RWPE2 (cell line): ENCODE results near the gene TEN1.

Experiments used
- ATAC-seq: fragments of 200-7000 bp; cut with Tn5 transposase; 3 replicates; pipeline ENCODE4 v1.9.1; 2021; ENCODE audit warnings: low read depth
- DNase-seq: peaks from one replicate; pipeline ENCODE4 v3.0.0-alpha.2; 2020; ENCODE audit warnings: low spot score
- H3K27ac ChIP-seq: fragments of 450-650 bp; 2 replicates; pipeline ENCODE4 v1.5.1; 2017; ENCODE audit warnings: mild to moderate bottlenecking; ENCODE audit not compliant: poor library complexity, severe bottlenecking
- H3K27me3 ChIP-seq: fragments of 250-450 bp; sonication (Bioruptor Pico); 2 replicates; pipeline ENCODE4 v1.5.1; 2021; ENCODE audit warnings: mild to moderate bottlenecking, moderate library complexity; ENCODE audit not compliant: insufficient read depth, poor library complexity, severe bottlenecking
- H3K36me3 ChIP-seq: fragments of 250-450 bp; sonication (Bioruptor Pico); 2 replicates; pipeline ENCODE4 v1.5.1; 2020; ENCODE audit warnings: low read depth, mild to moderate bottlenecking, moderate library complexity
- H3K4me1 ChIP-seq: fragments of 250-450 bp; sonication (Bioruptor Pico); 2 replicates; pipeline ENCODE4 v1.5.1; 2021; ENCODE audit warnings: mild to moderate bottlenecking, moderate library complexity; ENCODE audit not compliant: insufficient read depth, poor library complexity, severe bottlenecking
- H3K4me3 ChIP-seq: fragments of 250-450 bp; sonication (Bioruptor Pico); 2 replicates; pipeline ENCODE4 v1.5.1; 2021; ENCODE audit warnings: mild to moderate bottlenecking, moderate library complexity; ENCODE audit not compliant: severe bottlenecking
- H3K9me3 ChIP-seq: fragments of 250-450 bp; sonication (Bioruptor Pico); 2 replicates; pipeline ENCODE4 v1.5.1; 2021; ENCODE audit warnings: mild to moderate bottlenecking, moderate library complexity; ENCODE audit not compliant: severe bottlenecking
- TF ChIP-seq, protein P1 (sequence below): fragments of 450-650 bp; IDR thresholded peaks from one replicate; pipeline ENCODE4 v1.5.1; 2017; ENCODE audit warnings: mild to moderate bottlenecking, moderate library complexity; ENCODE audit not compliant: poor library complexity, severe bottlenecking

The TEN1 gene

DNA sequence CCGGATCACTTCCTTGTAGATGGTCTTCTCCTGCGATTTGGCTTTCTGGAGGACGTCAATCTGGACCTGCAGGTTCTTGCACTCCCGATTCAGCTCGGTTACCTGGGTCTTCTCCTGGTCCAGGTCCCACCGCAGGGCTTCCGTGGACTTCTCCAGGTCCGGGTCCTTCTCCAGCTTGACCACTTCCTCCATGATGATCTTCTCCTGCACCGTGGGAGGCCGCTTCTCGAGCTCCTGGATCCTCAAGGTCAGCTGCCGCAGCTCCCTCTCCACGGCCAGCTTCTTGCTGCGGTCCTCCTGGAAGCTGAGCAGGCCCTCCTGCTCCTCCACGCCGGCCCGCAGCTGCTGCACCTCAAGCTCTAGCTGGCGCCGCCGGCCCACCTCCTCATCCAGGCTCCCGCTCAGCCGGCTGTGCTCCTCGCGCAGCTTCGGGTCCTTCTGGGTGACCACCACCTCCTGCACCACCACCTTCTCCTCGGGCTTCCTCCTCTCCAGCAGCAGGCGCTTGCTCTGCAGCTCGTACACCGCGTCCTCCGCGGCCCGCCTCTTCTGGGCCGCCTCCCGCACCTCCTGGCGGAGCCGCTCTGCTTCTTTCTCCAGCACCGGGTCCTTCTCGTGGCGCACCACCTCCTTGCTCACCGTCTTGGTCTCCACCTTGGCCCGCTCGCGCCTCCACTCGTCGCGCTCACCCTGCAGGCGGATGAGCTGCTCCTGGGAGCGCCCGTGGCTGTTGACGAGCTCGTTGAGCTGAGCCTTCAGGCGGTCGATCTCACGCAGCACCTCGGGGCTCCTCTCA, 29.8 kb downstream of the TEN1 start:
- no peak overlapping the region for H3K4me3 ChIP-seq
- no peaks in the 10 kb centered on the region for H3K4me1 ChIP-seq
- H3K9me3 ChIP-seq: no peaks in the 10 kb centered on the region
- DNase-seq (peak; percentile 64), ATAC-seq (no peak)
- no peaks in the 10 kb centered on the region for H3K27me3 ChIP-seq
- no peak overlapping the region for H3K27ac ChIP-seq
- TF ChIP-seq, protein P1, sequence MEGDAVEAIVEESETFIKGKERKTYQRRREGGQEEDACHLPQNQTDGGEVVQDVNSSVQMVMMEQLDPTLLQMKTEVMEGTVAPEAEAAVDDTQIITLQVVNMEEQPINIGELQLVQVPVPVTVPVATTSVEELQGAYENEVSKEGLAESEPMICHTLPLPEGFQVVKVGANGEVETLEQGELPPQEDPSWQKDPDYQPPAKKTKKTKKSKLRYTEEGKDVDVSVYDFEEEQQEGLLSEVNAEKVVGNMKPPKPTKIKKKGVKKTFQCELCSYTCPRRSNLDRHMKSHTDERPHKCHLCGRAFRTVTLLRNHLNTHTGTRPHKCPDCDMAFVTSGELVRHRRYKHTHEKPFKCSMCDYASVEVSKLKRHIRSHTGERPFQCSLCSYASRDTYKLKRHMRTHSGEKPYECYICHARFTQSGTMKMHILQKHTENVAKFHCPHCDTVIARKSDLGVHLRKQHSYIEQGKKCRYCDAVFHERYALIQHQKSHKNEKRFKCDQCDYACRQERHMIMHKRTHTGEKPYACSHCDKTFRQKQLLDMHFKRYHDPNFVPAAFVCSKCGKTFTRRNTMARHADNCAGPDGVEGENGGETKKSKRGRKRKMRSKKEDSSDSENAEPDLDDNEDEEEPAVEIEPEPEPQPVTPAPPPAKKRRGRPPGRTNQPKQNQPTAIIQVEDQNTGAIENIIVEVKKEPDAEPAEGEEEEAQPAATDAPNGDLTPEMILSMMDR: no peak
- H3K36me3 ChIP-seq: peaks cover 9% of the 10 kb centered on the region

DNA sequence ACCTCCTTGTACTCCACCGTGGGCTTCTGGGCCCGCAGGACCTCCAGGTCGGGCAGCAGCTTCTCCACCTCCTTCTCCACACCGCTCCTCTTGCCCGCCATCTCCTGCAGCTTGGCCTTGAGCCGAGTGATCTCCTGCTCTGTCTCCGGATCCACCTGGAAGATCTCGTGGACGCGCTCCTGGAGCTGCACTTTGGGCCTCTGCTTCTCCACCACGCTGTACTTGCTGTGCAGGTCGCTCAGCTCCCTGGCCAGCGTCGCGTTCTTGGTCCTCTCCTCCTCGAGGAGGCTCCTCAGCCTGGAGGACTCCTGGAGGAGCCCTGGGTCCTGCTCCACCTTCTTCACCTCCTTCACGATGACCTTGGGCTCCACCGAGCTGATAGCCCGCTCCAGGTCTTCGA, 30.4 kb downstream of the TEN1 start:
- Histone ChIP-seq H3K27me3 (no peaks in the 10 kb centered on the region), H3K36me3 (peaks cover 16% of the 10 kb centered on the region), H3K4me3 (no peak overlapping the region), H3K4me1 (no peaks in the 10 kb centered on the region), H3K9me3 (no peaks in the 10 kb centered on the region), H3K27ac (no peak overlapping the region)
- TF ChIP-seq, protein P1: no peak
- ATAC-seq (no peak), DNase-seq (no peak)

DNA sequence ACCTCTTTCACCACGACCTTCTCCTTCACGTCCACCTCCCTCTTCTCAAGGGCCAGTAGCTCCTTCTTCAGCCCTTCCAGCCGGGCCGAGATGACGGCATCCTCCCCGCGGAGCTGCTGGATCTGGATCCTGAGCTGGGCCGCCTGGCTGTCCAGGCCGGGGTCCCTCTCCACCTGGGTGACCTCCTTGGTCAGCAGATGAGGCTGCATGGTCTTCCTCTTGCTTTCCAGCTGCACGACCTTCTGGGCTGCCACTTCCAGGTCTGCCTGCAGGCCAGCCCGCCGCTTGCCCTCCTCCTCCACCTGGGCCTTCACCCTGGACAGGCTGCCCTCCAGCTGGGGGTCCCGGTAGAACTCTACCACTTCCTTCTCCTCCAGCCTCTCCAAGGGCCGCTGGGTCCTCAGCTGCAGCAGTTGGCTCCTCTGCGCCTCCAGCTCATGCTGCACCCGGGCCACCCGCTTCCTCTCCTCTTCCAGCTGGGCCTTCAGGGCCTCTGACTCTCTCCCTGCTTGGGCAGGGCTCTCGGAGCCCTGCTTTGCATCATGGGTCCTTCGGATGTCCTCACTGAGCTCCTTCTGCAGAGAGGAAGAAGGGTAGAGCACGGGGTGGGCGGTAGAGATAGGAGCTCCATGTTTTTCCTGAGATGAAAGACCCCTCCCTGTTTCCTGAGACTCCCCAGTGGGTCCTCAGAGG, 31.1 kb downstream of the TEN1 start:
- Histone ChIP-seq H3K27ac (no peak overlapping the region), H3K4me3 (no peak overlapping the region), H3K4me1 (no peaks in the 10 kb centered on the region), H3K27me3 (no peaks in the 10 kb centered on the region), H3K9me3 (no peaks in the 10 kb centered on the region), H3K36me3 (peaks cover 19% of the 10 kb centered on the region)
- TF ChIP-seq, protein P1: no peak
- ATAC-seq (no peak), DNase-seq (peak; percentile 67)

DNA sequence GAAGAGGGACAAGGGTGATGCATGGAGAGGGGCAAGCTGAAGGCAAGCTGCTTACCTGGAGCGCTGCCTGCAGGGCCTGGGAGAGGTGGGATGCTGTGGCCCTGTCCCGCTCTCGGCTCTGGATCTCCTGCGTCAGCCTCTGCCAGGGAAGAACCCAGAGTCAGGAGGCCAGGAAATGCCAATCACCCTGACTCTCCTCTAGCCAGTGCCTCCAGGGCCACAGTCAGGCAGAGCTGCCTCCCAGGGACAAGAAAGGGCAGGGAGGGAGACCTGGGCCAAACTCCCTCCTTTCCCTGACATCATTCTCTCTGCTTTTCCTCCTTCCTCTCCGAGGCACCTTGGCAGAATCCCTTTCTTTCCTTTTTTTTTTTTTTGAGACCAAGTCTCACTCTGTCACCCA, 32.9 kb downstream of the TEN1 start:
- no peak for ATAC-seq
- no peaks in the 10 kb centered on the region for H3K4me1 ChIP-seq

More for the DNA sequence above, 32.9 kb downstream of the TEN1 start:
- H3K4me3 ChIP-seq: no peak overlapping the region
- no peaks in the 10 kb centered on the region for H3K9me3 ChIP-seq
- H3K36me3 ChIP-seq: peaks cover 11% of the 10 kb centered on the region
- no peaks in the 10 kb centered on the region for H3K27me3 ChIP-seq
- H3K27ac ChIP-seq: no peak overlapping the region
- TF ChIP-seq, protein P1: no peak
- DNase-seq: no peak
